Spinal cord (tissue), 10 donors: ENCODE measurements around the gene LDHAL6B. TPM values are rescaled to one million over a fixed set of nuclear protein-coding genes. Genes with fewer than 3 reads are reported as not detected.
A peak's percentile ranks its signal among the peaks of the same experiment; 100 is the strongest.

Experiments used
- DNase-seq, 6 donors: peaks; one replicate each; pipeline versions ENCODE4 v3.0.0 to v3.0.0-alpha.2; 2013 to 2015; ENCODE audit warnings: low spot score in 6 of 6, low read depth in 4 of 6
- H3K27ac ChIP-seq: one replicate; pipeline ENCODE4 v1.5.1; 2013; ENCODE audit warnings: low read depth, low read length, control low read depth
- H3K27me3 ChIP-seq: one replicate; pipeline ENCODE4 v1.6.1; 2013; ENCODE audit warnings: low read length; ENCODE audit not compliant: control insufficient read depth, insufficient read depth
- H3K36me3 ChIP-seq: one replicate; pipeline ENCODE4 v1.6.1; 2013; ENCODE audit warnings: low read length; ENCODE audit not compliant: control insufficient read depth, insufficient read depth
- H3K4me1 ChIP-seq: one replicate; pipeline ENCODE4 v1.6.1; 2013; ENCODE audit warnings: low read length; ENCODE audit not compliant: control insufficient read depth, insufficient read depth
- H3K4me3 ChIP-seq: one replicate; pipeline ENCODE4 v1.5.1; 2013; ENCODE audit warnings: low read depth, low read length, control low read depth
- H3K9me3 ChIP-seq: one replicate; pipeline ENCODE4 v1.6.1; 2013; ENCODE audit warnings: low read length; ENCODE audit not compliant: control insufficient read depth, insufficient read depth
- WGBS: methylation state at CpG from one replicate; pipeline ENCODE4 v1.1.5; 2013; ENCODE audit warnings: missing lambda C conversion rate; ENCODE audit not compliant: insufficient coverage; 5-methylcytosine and 5-hydroxymethylcytosine counted together
- polyA plus RNA-seq, 2 donors: library from polyadenylated mRNA; unstranded; fragments of 120-200 nt; gene quantifications; one replicate each; pipeline ENCODE4 v1.2.1, GENCODE V29; 2013; ENCODE audit not compliant: insufficient read length in 2 of 2
- total RNA-seq, 2 donors: library from RNA; depleted of rRNA in 1 of 2; stranded (reverse); fragments of 120-200 nt in 1 of 2; fragments of >200 nt in 1 of 2; gene quantifications; one replicate each; pipeline versions ENCODE4 v1.2.3 to v1.2.4, GENCODE V29; 2013 to 2014
- donor health status: healthy.

LDHAL6B gene
- total and polyA plus RNA-seq, 4 donors = 0.32 TPM; not detected in 3

GRCh38 chr15:59190291-59190690 is 16.4 kb upstream of the LDHAL6B start:
- Histone ChIP-seq H3K4me1 (no peaks in the 10 kb centered on the region), H3K36me3 (peaks cover 9% of the 10 kb centered on the region), H3K4me3 (no peak overlapping the region), H3K27ac (no peak overlapping the region), H3K9me3 (peaks cover 1% of the 10 kb centered on the region), H3K27me3 (no peaks in the 10 kb centered on the region)
- DNase-seq = peak in 1 of 6 donors; percentile 32
- 92% methylated on average over 7 of the region's 7 CpGs for WGBS

GRCh38 chr15:59191855-59192237 is 14.8 kb upstream of the LDHAL6B start:
- WGBS = 48% methylated on average over 2 of the region's 6 CpGs
- H3K27ac ChIP-seq = no peak overlapping the region
- no peak for DNase-seq
- no peaks in the 10 kb centered on the region for H3K27me3 ChIP-seq
- H3K9me3 ChIP-seq = peaks cover 1% of the 10 kb centered on the region
- peaks cover 9% of the 10 kb centered on the region for H3K36me3 ChIP-seq
- no peak overlapping the region for H3K4me3 ChIP-seq
- H3K4me1 ChIP-seq = no peaks in the 10 kb centered on the region

GRCh38 chr15:59194639-59195325 is 11.9 kb upstream of the LDHAL6B start:
- WGBS = 83% methylated on average over 4 of the region's 10 CpGs
- Histone ChIP-seq H3K27me3 (no peaks in the 10 kb centered on the region), H3K4me1 (no peaks in the 10 kb centered on the region), H3K36me3 (peaks cover 9% of the 10 kb centered on the region), H3K9me3 (no peaks in the 10 kb centered on the region), H3K27ac (no peak overlapping the region), H3K4me3 (no peak overlapping the region)
- no peak for DNase-seq

- Histone ChIP-seq H3K36me3 (peaks cover 5% of the 10 kb centered on the region), H3K9me3 (no peaks in the 10 kb centered on the region), H3K27me3 (no peaks in the 10 kb centered on the region), H3K4me3 (no peak overlapping the region), H3K27ac (no peak overlapping the region), H3K4me1 (no peaks in the 10 kb centered on the region)
- WGBS = 80% methylated on average over 1 of the region's 2 CpGs
- no peak for DNase-seq
These were observed 10.2 kb upstream of the LDHAL6B start for GRCh38 chr15:59196416-59196815.

GRCh38 chr15:59197454-59197853 is 9.2 kb upstream of the LDHAL6B start:
- Histone ChIP-seq H3K27ac (no peak overlapping the region), H3K27me3 (no peaks in the 10 kb centered on the region), H3K4me3 (no peak overlapping the region), H3K4me1 (no peaks in the 10 kb centered on the region), H3K36me3 (peaks cover 5% of the 10 kb centered on the region), H3K9me3 (no peaks in the 10 kb centered on the region)
- no peak for DNase-seq
- WGBS = no CpG with 5 or more reads among the region's 2 CpGs

- Histone ChIP-seq H3K27ac (no peak overlapping the region), H3K27me3 (no peaks in the 10 kb centered on the region), H3K9me3 (no peaks in the 10 kb centered on the region), H3K4me3 (no peak overlapping the region), H3K4me1 (no peaks in the 10 kb centered on the region), H3K36me3 (peaks cover 3% of the 10 kb centered on the region)
- no peak for DNase-seq
- WGBS = 92% methylated on average over 9 of the region's 10 CpGs
These were observed 6.8 kb upstream of the LDHAL6B start for GRCh38 chr15:59199626-59200465.

GRCh38 chr15:59200560-59200959 is 6.1 kb upstream of the LDHAL6B start:
- WGBS = 100% methylated on average over 2 of the region's 9 CpGs
- no peak overlapping the region for H3K4me3 ChIP-seq
- H3K4me1 ChIP-seq = no peaks in the 10 kb centered on the region
- H3K27ac ChIP-seq = no peak overlapping the region
- H3K36me3 ChIP-seq = peaks cover 2% of the 10 kb centered on the region
- no peaks in the 10 kb centered on the region for H3K27me3 ChIP-seq
- no peak for DNase-seq
- no peaks in the 10 kb centered on the region for H3K9me3 ChIP-seq

GRCh38 chr15:59203008-59203407 is 3.6 kb upstream of the LDHAL6B start:
- no peaks in the 10 kb centered on the region for H3K4me1 ChIP-seq
- H3K36me3 ChIP-seq = peaks cover 9% of the 10 kb centered on the region
- no peak overlapping the region for H3K4me3 ChIP-seq
- DNase-seq = peak in 2 of 6 donors; percentile 24 to 32
- WGBS = 90% methylated on average over 2 of the region's 6 CpGs
- no peak overlapping the region for H3K27ac ChIP-seq
- no peaks in the 10 kb centered on the region for H3K9me3 ChIP-seq
- no peaks in the 10 kb centered on the region for H3K27me3 ChIP-seq

- DNase-seq = no peak
- Histone ChIP-seq H3K9me3 (no peaks in the 10 kb centered on the region), H3K27me3 (no peaks in the 10 kb centered on the region), H3K36me3 (peaks cover 9% of the 10 kb centered on the region), H3K27ac (no peak overlapping the region), H3K4me3 (no peak overlapping the region), H3K4me1 (no peaks in the 10 kb centered on the region)
- whole genome bisulfite sequencing = 83% methylated on average over 2 of the region's 3 CpGs
These were observed 3.0 kb upstream of the LDHAL6B start for GRCh38 chr15:59203657-59204056.
